Colonic mucosa (tissue), 4 donors: ENCODE measurements around the gene SPOCK2. TPM values are rescaled to one million over a fixed set of nuclear protein-coding genes. Genes with fewer than 3 reads are reported as not detected.

Source experiments
- DNase-seq: peaks from one replicate; pipeline ENCODE4 v3.0.0-alpha.2; 2020
- H3K27ac ChIP-seq: fragments of 200-600 bp; one replicate; pipeline ENCODE4 v1.8.0; 2021
- H3K27me3 ChIP-seq: fragments of 200-600 bp; one replicate; pipeline ENCODE4 v1.8.0; 2021
- H3K36me3 ChIP-seq: fragments of 200-600 bp; one replicate; pipeline ENCODE4 v1.8.0; 2021
- H3K4me1 ChIP-seq: fragments of 200-600 bp; one replicate; pipeline ENCODE4 v1.8.0; 2021; ENCODE audit warnings: mild to moderate bottlenecking
- H3K4me3 ChIP-seq: fragments of 200-600 bp; one replicate; pipeline ENCODE4 v1.8.0; 2021
- H3K9ac ChIP-seq, 2 donors: one replicate each; pipeline ENCODE4 v1.7.0; 2013; ENCODE audit warnings: control low read depth in 2 of 2, low read depth in 2 of 2, low read length in 2 of 2
- H3K9me3 ChIP-seq: fragments of 200-600 bp; one replicate; pipeline ENCODE4 v1.8.0; 2021
- CTCF ChIP-seq: fragments of 200-600 bp; IDR thresholded peaks from one replicate; pipeline ENCODE4 v1.8.0; 2022; ENCODE audit warnings: antibody characterized with exemption, mild to moderate bottlenecking
- intact Hi-C: fragments of 100-400 bp; cut with DNase I; formaldehyde crosslinking; loops from one replicate; pipeline ENCODE4 v1.14.1; 2022
- total RNA-seq, 2 donors: library from RNA; stranded (reverse); fragmentation: NEBNext Ultra II Directional in 1 of 2; extraction: Animal tissue kit (Norgen Biotek cat#: 25700) in 1 of 2; gene quantifications; one replicate each; pipeline ENCODE4 v1.2.1, GENCODE V29; 2021
- donor health status: healthy.
- donor health status: DM: no; HTN: no; CAD: no.
- donor health status: DM: no; HTN: no; CAD: no.

Gene SPOCK2
- total RNA-seq, 2 donors from 2014 or later, result 4.7 to 6.5 TPM

DNA sequence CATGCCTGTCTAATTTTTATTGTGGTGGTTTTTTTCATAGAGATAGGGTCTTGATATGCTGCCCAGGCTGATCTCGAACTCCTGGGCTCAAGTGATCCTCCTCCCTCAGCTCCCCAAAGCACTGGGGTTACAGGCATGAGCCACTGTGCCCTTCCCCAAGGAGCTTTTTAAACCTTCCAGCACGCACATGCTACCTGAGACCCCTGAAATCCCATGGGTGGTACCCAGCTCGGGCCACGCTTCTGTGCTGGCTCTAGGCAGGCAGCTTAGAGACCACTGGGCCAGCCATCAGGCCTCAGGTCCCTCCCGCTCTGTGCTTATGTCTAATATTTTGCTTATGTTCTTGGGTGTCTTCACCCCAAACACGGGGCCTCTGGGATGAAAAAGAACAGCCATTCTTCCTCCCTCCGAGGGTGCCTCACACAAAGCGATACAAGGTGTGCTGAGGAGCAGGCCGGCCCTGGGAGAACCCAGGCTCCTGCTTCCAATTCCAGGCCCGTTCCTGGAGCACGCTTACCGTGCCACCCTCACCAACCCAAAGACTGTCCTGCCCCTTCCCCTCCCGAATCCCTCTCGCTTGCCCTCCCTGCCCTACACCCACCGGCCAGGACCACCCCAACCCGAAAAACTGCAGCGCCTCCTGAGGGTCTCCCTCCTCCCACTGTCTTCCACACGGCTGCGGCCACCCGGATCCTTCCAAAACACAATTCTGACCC is 10.9 kb downstream of the SPOCK2 start:
- no peaks in the 10 kb centered on the region for H3K4me1 ChIP-seq
- intact Hi-C loops, result no loop called here
- no peak overlapping the region for H3K27ac ChIP-seq
- no peak overlapping the region for H3K4me3 ChIP-seq
- H3K27me3 ChIP-seq, result no peaks in the 10 kb centered on the region
- no peak overlapping the region for H3K9ac ChIP-seq
- no peaks in the 10 kb centered on the region for H3K9me3 ChIP-seq
- no peaks in the 10 kb centered on the region for H3K36me3 ChIP-seq
- no peak for TF ChIP-seq CTCF
- no peak for DNase-seq

- no peak for DNase-seq
- H3K9ac ChIP-seq, result no peak overlapping the region
- intact Hi-C loops, result no loop called here
- no peaks in the 10 kb centered on the region for H3K27me3 ChIP-seq
- no peaks in the 10 kb centered on the region for H3K4me1 ChIP-seq
- H3K36me3 ChIP-seq, result no peaks in the 10 kb centered on the region
- no peak overlapping the region for H3K27ac ChIP-seq
- no peaks in the 10 kb centered on the region for H3K9me3 ChIP-seq
- H3K4me3 ChIP-seq, result no peak overlapping the region
- no peak for TF ChIP-seq CTCF
Observed at GRCh38 chr10:72076756-72077155, 11.6 kb downstream of the SPOCK2 start.

GRCh38 chr10:72075376-72076115 is 12.8 kb downstream of the SPOCK2 start:
- no peak for TF ChIP-seq CTCF
- DNase-seq, result no peak
- H3K4me1 ChIP-seq, result no peaks in the 10 kb centered on the region
- H3K27me3 ChIP-seq, result no peaks in the 10 kb centered on the region
- no peak overlapping the region for H3K27ac ChIP-seq
- H3K9me3 ChIP-seq, result no peaks in the 10 kb centered on the region
- no peak overlapping the region for H3K9ac ChIP-seq
- no peaks in the 10 kb centered on the region for H3K36me3 ChIP-seq
- no peak overlapping the region for H3K4me3 ChIP-seq
- intact Hi-C loops, result no loop called here

GRCh38 chr10:72074574-72075375 is 13.6 kb downstream of the SPOCK2 start:
- H3K27me3 ChIP-seq, result no peaks in the 10 kb centered on the region
- TF ChIP-seq CTCF, result no peak
- no peak for DNase-seq
- H3K4me3 ChIP-seq, result no peak overlapping the region
- H3K9me3 ChIP-seq, result no peaks in the 10 kb centered on the region
- H3K4me1 ChIP-seq, result no peaks in the 10 kb centered on the region
- no peak overlapping the region for H3K9ac ChIP-seq
- H3K36me3 ChIP-seq, result no peaks in the 10 kb centered on the region
- intact Hi-C loops, result no loop called here
- H3K27ac ChIP-seq, result no peak overlapping the region

DNA sequence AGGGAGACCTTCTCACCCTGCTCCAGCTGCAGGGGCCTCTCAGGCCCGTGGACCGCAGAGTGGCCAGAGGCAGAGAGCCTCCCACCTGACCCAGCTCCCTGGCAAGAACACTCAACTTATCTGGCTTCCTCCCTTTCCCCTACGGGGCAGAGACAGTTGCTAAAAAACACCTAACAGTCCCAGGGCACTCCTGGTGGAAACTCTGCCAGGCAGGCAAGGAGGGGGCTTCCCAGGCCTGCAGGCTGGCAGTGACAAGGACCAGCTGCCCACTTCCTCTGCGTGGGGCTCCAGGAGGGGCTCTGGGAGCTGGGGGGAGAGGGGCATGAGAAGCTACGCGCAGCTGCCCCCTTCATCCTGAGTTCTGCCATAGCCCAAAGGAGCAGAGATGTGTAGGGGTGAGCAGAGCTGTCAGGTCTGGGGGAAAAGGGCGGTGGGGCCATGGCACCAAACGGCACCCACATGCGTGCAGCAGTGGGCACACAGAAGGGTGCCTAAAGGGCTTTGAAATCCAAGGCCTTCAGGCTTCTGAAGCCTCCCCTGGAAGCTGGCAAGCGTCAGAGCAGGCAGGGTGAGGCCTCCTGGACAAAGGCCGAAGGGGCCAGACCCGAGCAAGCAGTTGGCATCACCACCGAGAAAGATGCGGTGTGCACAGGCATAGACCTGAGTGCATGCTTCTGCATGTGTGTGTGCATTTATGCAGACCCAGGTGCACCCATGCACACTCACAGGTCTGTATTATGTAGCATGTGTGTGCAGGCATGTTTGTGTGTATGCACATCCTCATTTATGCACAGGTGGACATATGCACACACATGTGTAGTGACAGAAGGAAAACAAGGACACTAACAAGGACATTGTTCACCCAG is 14.4 kb downstream of the SPOCK2 start:
- Histone ChIP-seq H3K27me3 (no peaks in the 10 kb centered on the region), H3K27ac (no peak overlapping the region), H3K9me3 (no peaks in the 10 kb centered on the region), H3K9ac (no peak overlapping the region), H3K36me3 (no peaks in the 10 kb centered on the region), H3K4me1 (no peaks in the 10 kb centered on the region), H3K4me3 (no peak overlapping the region)
- no peak for DNase-seq
- intact Hi-C loops, result no loop called here
- no peak for TF ChIP-seq CTCF
